Measurements from ENCODE around the gene AAK1. TPM values are rescaled to one million over a fixed set of nuclear protein-coding genes. Genes with fewer than 3 reads are reported as not detected.

The AAK1 gene
- total and polyA plus RNA-seq, 2 donors (not counting 3 experiments of a cell fraction or from before 2014, with no cell fraction given), result 31.0 to 127 TPM

DNA sequence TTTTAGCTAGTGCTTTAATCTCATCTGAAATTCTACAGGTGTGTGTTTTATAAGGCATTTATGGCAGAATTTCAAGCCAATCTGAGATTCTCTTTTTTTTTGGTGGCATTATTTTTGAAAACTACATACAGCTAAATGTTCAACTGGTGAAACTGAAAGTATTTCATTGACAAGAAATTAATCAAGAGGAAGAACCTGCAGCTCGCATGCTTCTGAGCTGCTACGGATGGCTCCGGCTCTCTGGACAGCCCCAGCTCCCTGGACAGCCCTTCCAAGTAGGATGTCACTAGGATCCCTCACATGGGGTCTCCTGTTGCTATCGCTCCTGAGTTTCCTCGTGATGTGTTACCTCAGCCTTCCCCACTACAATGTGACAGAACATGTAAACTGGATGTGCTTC lies 46.4 kb downstream of the AAK1 start:
- Histone ChIP-seq H3K79me2 (ENCODE audit: control insufficient read depth, insufficient read depth, low read length) (peaks cover 62% of the 10 kb centered on the region), H3K4me3 (replicated peaks in 1 of 3; ENCODE audit: insufficient read depth in 1 of 3, low read depth in 1 of 3, low read length in 3 of 3) (no peak overlapping the region), H3K4me2 (ENCODE audit: insufficient read depth, low read length) (no peak overlapping the region), H3K4me1 (ENCODE audit: control insufficient read depth, extremely low read depth, insufficient read depth, low read length) (peaks cover 6% of the 10 kb centered on the region), H3K9ac (replicated peaks; ENCODE audit: extremely low read depth, insufficient read depth, low read length) (no peak overlapping the region), H3K9me3 (replicated peaks; ENCODE audit: control insufficient read depth, insufficient read depth, low read length) (no peaks in the 10 kb centered on the region), H3K36me3 (ENCODE audit: control insufficient read depth in 2 of 2, extremely low read depth in 1 of 2, insufficient read depth in 2 of 2, low read length in 2 of 2) (no peaks in the 10 kb centered on the region), H3K9me1 (replicated peaks; ENCODE audit: control insufficient read depth, extremely low read depth, insufficient read depth, low read length) (no peaks in the 10 kb centered on the region), H3K27me3 (ENCODE audit: control insufficient read depth in 2 of 2, insufficient read depth in 2 of 2, low read length in 2 of 2) (no peaks in the 10 kb centered on the region), H3K27ac (ENCODE audit: insufficient read depth, low read depth, low read length) (no peak overlapping the region), H2AFZ (ENCODE audit: low read depth, low read length) (no peak overlapping the region), H4K20me1 (replicated peaks; ENCODE audit: control insufficient read depth, extremely low read depth, insufficient read depth, low read length) (peaks cover 16% of the 10 kb centered on the region)
- no peak for FAIRE-seq
- TF ChIP-seq POLR2A (IDR thresholded peaks at IDR 0.05; ENCODE audit: low read depth, low read length), result no peak
- TF ChIP-seq EZH2 (IDR thresholded peaks at IDR 0.05; ENCODE audit: borderline replicate concordance, low read depth, low read length, severe bottlenecking), result no peak
- no peak for TF ChIP-seq GATA2 (IDR thresholded peaks at IDR 0.05; ENCODE audit: insufficient read depth, insufficient read length, low read depth, low read length)
- TF ChIP-seq CTCF (IDR thresholded peaks at IDR 0.05; ENCODE audit: extremely low read depth in 1 of 2, insufficient read depth in 1 of 2, low read depth in 1 of 2, low read length in 2 of 2), result no peak
- TF ChIP-seq POLR2AphosphoS5 (IDR thresholded peaks at IDR 0.05; ENCODE audit: insufficient read depth, low read depth, low read length), result no peak
- no peak for TF ChIP-seq MAX (IDR thresholded peaks at IDR 0.05; ENCODE audit: insufficient read depth, insufficient read length)
- TF ChIP-seq FOS (IDR thresholded peaks at IDR 0.05; ENCODE audit: borderline replicate concordance, insufficient read depth, low read length), result no peak
- no peak for TF ChIP-seq JUN (IDR thresholded peaks at IDR 0.05; ENCODE audit: borderline replicate concordance, insufficient read depth, insufficient read length, low read depth)
- no peak for TF ChIP-seq MYC (IDR thresholded peaks at IDR 0.05; ENCODE audit: low read depth, low read length)
- ChIA-PET CTCF (interaction anchor here (0.8 to 1.8 kb wide), 5 partner anchors 12 to 90 kb away, joined by 3 to 11 read pairs (median 4); no protein-coding TSS in a partner anchor), POLR2A (no interaction called here)
- DNase-seq (ENCODE audit: low read depth, low spot score), result no peak
- dilution Hi-C loops (cut with MboI; ENCODE audit: extremely low pct_ligation_motif_present, low sequenced_read_pairs), result no loop called here
- no TSS peak for BruUV-seq (replicated peaks)
- intact Hi-C loops (cut with micrococcal nuclease), result no loop called here

Measured in endothelial cell of umbilical vein (primary cell).